HEK293 (cell line): ENCODE data around the gene NIPAL3.

Experiments
- CTCF ChIA-PET: fragments of 350-600 bp; formaldehyde crosslinking; extraction: SDS; loops from one replicate; lab custom pipeline; 2021; ENCODE audit warnings: antibody characterized with exemption; lab: Yijun Ruan, JAX
- POLR2A ChIA-PET: fragments of 300-600 bp; formaldehyde crosslinking; extraction: SDS; loops from one replicate; lab custom pipeline; 2020; ENCODE audit warnings: antibody characterized with exemption, inconsistent platforms; lab: Yijun Ruan, JAX
- H3K27ac ChIP-seq: fragments of 200-500 bp; sonication (Bioruptor generic); 2 replicates; pipeline ENCODE4 v1.5.1; 2014; ENCODE audit warnings: low read depth, low read length, control low read depth, inconsistent platforms; ENCODE audit errors: extremely low read depth
- H3K36me3 ChIP-seq, 2 experiments: fragments of 200-500 bp in 1 of 2; sonication (Bioruptor generic) in 1 of 2; 1 replicate in 1 of 2; 2 replicates in 1 of 2; pipeline ENCODE4 v1.5.1; 2014 to 2017; ENCODE audit warnings: inconsistent platforms in 2 of 2, low read length in 2 of 2; ENCODE audit not compliant: control insufficient read depth in 2 of 2, insufficient read depth in 1 of 2
- H3K4me1 ChIP-seq: fragments of 200-500 bp; sonication (Bioruptor generic); 2 replicates; pipeline ENCODE4 v1.5.1; 2014; ENCODE audit warnings: mild to moderate bottlenecking, low read length, inconsistent platforms; ENCODE audit not compliant: control insufficient read depth, insufficient read depth
- H3K4me3 ChIP-seq: 2 replicates; pipeline ENCODE4 v1.5.1; 2011; ENCODE audit warnings: low read depth, mild to moderate bottlenecking, control low read depth, low read length, moderate library complexity
- H3K9me3 ChIP-seq: fragments of 200-500 bp; sonication (Bioruptor generic); 2 replicates; pipeline ENCODE4 v1.5.1; 2014; ENCODE audit warnings: low read depth, low read length, inconsistent platforms; ENCODE audit not compliant: control insufficient read depth, insufficient read depth
- EGR2 ChIP-seq: fragments of 450-650 bp; formaldehyde crosslinking; IDR thresholded peaks from 2 replicates; pipeline ENCODE4 v1.5.1; 2016; ENCODE audit warnings: low read depth, missing biosample characterization, missing genetic modification characterization
- IKZF3 ChIP-seq: fragments of 450-650 bp; IDR thresholded peaks from 2 replicates; pipeline ENCODE4 v1.5.0; 2018; ENCODE audit warnings: missing biosample characterization, mild to moderate bottlenecking, missing genetic modification characterization, moderate library complexity
- SCRT1 ChIP-seq: fragments of 450-650 bp; formaldehyde crosslinking; IDR thresholded peaks from 2 replicates; pipeline ENCODE4 v1.5.1; 2016; ENCODE audit warnings: missing biosample characterization, missing genetic modification characterization, borderline replicate concordance
- ZBTB7A ChIP-seq: fragments of 450-650 bp; formaldehyde crosslinking; IDR thresholded peaks from 2 replicates; pipeline ENCODE4 v1.5.1; 2016; ENCODE audit warnings: low read depth, missing biosample characterization, missing genetic modification characterization
- ZNF223 ChIP-seq: fragments of 450-650 bp; formaldehyde crosslinking; IDR thresholded peaks from 2 replicates; pipeline ENCODE4 v1.5.1; 2016; ENCODE audit warnings: missing biosample characterization, missing genetic modification characterization
- ZNF280D ChIP-seq: fragments of 450-650 bp; formaldehyde crosslinking; IDR thresholded peaks from 2 replicates; pipeline ENCODE4 v1.5.1; 2016; ENCODE audit warnings: missing biosample characterization, missing genetic modification characterization
- ZNF292 ChIP-seq: fragments of 450-650 bp; formaldehyde crosslinking; IDR thresholded peaks from 2 replicates; pipeline ENCODE4 v1.5.1; 2016; ENCODE audit warnings: low read depth, missing biosample characterization, missing genetic modification characterization, borderline replicate concordance
- ZNF324 ChIP-seq: fragments of 450-650 bp; formaldehyde crosslinking; IDR thresholded peaks from 2 replicates; pipeline ENCODE4 v1.5.1; 2016; ENCODE audit warnings: missing biosample characterization, missing genetic modification characterization
- ZNF404 ChIP-seq: fragments of 450-650 bp; formaldehyde crosslinking; IDR thresholded peaks from 2 replicates; pipeline ENCODE4 v1.5.1; 2017; ENCODE audit warnings: missing biosample characterization, missing genetic modification characterization
- ZNF48 ChIP-seq: fragments of 450-650 bp; formaldehyde crosslinking; IDR thresholded peaks from 2 replicates; pipeline ENCODE4 v1.5.1; 2016; ENCODE audit warnings: missing biosample characterization, missing genetic modification characterization
- ZNF664 ChIP-seq: fragments of 450-650 bp; formaldehyde crosslinking; IDR thresholded peaks from 2 replicates; pipeline ENCODE4 v1.5.1; 2016; ENCODE audit warnings: missing biosample characterization, missing genetic modification characterization
- ZSCAN16 ChIP-seq: fragments of 450-650 bp; formaldehyde crosslinking; IDR thresholded peaks from 2 replicates; pipeline ENCODE4 v1.5.1; 2016; ENCODE audit warnings: missing biosample characterization, missing genetic modification characterization
- ZSCAN4 ChIP-seq: fragments of 450-650 bp; formaldehyde crosslinking; IDR thresholded peaks from 2 replicates; pipeline ENCODE4 v1.5.1; 2017; ENCODE audit warnings: missing biosample characterization, missing genetic modification characterization
- TF ChIP-seq, protein P1 (sequence below): fragments of 450-650 bp; formaldehyde crosslinking; IDR thresholded peaks from 2 replicates; pipeline ENCODE4 v1.5.1; 2016; ENCODE audit warnings: missing biosample characterization, missing genetic modification characterization
- TF ChIP-seq, protein P2 (sequence below): fragments of 450-650 bp; formaldehyde crosslinking; IDR thresholded peaks from 2 replicates; pipeline ENCODE4 v1.5.1; 2017; ENCODE audit warnings: missing biosample characterization, mild to moderate bottlenecking, missing genetic modification characterization, moderate library complexity

NIPAL3 gene

GRCh38 chr1:24392982-24393650 lies 22.5 kb upstream of the NIPAL3 start:
- H3K27ac ChIP-seq, result no peak overlapping the region

DNA sequence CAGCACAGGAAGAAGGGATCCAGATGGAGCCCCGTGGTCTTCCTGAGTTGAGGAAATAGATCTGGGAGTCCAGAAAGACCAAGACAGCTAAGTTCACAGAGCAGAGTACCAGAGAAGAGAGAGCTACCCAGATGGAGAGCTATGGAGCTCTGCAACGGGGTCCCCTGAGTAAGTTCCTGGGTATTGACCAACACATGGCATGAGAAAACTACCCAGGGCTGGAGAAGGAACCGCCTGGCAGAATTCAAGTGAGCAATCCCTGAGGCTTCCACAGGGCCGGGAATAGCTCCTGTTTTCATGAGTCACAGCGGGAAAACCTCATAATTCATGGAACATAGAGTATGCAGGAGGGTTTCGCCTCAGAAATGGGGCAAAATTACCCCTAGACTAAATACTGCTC lies 21.7 kb upstream of the NIPAL3 start:
- ChIA-PET CTCF (interaction anchor here (0.7 to 11.2 kb wide), 21 partner anchors 9 to 433 kb away, joined by 3 to 611 read pairs (median 4); partner anchors contain the start of genes GRHL3 and NIPAL3), POLR2A (interaction anchor here (1.0 kb wide), 1 partner anchor 71 kb away, joined by 3 read pairs; no protein-coding TSS in a partner anchor)
- H3K4me3 ChIP-seq, result no peak overlapping the region
- no peaks in the 10 kb centered on the region for H3K4me1 ChIP-seq
- H3K36me3 ChIP-seq, result peaks cover 5 to 20% of the 10 kb centered on the region in 2 experiments; a peak in 2 of 3 replicates
- H3K27ac ChIP-seq, result no peak overlapping the region
- no peaks in the 10 kb centered on the region for H3K9me3 ChIP-seq
- TF ChIP-seq ZNF292, result no peak
- TF ChIP-seq ZBTB7A (tag by site-specific recombination), result no peak
- no peak for TF ChIP-seq ZSCAN16 (tag by site-specific recombination)
- no peak for TF ChIP-seq ZNF48 (tag by site-specific recombination)
- TF ChIP-seq, protein P1, sequence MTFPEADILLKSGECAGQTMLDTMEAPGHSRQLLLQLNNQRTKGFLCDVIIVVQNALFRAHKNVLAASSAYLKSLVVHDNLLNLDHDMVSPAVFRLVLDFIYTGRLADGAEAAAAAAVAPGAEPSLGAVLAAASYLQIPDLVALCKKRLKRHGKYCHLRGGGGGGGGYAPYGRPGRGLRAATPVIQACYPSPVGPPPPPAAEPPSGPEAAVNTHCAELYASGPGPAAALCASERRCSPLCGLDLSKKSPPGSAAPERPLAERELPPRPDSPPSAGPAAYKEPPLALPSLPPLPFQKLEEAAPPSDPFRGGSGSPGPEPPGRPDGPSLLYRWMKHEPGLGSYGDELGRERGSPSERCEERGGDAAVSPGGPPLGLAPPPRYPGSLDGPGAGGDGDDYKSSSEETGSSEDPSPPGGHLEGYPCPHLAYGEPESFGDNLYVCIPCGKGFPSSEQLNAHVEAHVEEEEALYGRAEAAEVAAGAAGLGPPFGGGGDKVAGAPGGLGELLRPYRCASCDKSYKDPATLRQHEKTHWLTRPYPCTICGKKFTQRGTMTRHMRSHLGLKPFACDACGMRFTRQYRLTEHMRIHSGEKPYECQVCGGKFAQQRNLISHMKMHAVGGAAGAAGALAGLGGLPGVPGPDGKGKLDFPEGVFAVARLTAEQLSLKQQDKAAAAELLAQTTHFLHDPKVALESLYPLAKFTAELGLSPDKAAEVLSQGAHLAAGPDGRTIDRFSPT (tag by site-specific recombination), result no peak
- no peak for TF ChIP-seq EGR2 (tag by site-specific recombination)
- TF ChIP-seq ZSCAN4 (tag by site-specific recombination), result no peak
- TF ChIP-seq IKZF3 (tag by site-specific recombination), result no peak
- TF ChIP-seq ZNF223 (tag by site-specific recombination), result no peak
- no peak for TF ChIP-seq ZNF404 (tag by site-specific recombination)
- no peak for TF ChIP-seq ZNF324 (tag by site-specific recombination)
- no peak for TF ChIP-seq SCRT1 (tag by site-specific recombination)

More at GRCh38 chr1:24392982-24393650, 22.5 kb upstream of the NIPAL3 start:
- Histone ChIP-seq H3K9me3 (no peaks in the 10 kb centered on the region), H3K4me1 (no peaks in the 10 kb centered on the region), H3K4me3 (no peak overlapping the region), H3K36me3 (peaks cover 5 to 28% of the 10 kb centered on the region in 2 experiments; a peak in 2 of 3 replicates)
- TF ChIP-seq ZNF664 (tag by site-specific recombination) (peak; percentile 90), ZNF280D (no peak)
- TF ChIP-seq, protein P2, sequence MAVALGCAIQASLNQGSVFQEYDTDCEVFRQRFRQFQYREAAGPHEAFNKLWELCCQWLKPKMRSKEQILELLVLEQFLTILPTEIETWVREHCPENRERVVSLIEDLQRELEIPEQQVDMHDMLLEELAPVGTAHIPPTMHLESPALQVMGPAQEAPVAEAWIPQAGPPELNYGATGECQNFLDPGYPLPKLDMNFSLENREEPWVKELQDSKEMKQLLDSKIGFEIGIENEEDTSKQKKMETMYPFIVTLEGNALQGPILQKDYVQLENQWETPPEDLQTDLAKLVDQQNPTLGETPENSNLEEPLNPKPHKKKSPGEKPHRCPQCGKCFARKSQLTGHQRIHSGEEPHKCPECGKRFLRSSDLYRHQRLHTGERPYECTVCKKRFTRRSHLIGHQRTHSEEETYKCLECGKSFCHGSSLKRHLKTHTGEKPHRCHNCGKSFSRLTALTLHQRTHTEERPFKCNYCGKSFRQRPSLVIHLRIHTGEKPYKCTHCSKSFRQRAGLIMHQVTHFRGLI (tag by site-specific recombination), result no peak
- POLR2A ChIA-PET, result interaction anchor here (1.0 to 2.4 kb wide), 2 partner anchors 71 to 194 kb away, joined by 3 to 12 read pairs; no protein-coding TSS in a partner anchor
- CTCF ChIA-PET, result interaction anchor here (0.5 to 11.2 kb wide), 41 partner anchors 10 to 444 kb away, joined by 3 to 611 read pairs (median 5); partner anchors contain the start of genes GRHL3 and NIPAL3
